GM19463 (cell line): ENCODE data around the gene FBXL22.
"Not testable (repeated sequence)": the region's sequence is repeated elsewhere in the genome, so short reads cannot be mapped to it uniquely, and the experiment has no call there.

ENCODE experiments used
- ATAC-seq: cut with Tn5 transposase; IDR thresholded peaks from one replicate; pipeline ENCODE4 v1.9.1; 2021; ENCODE audit warnings: mild to moderate bottlenecking, moderate library complexity; ENCODE audit not compliant: unreplicated experiment

Gene FBXL22

DNA sequence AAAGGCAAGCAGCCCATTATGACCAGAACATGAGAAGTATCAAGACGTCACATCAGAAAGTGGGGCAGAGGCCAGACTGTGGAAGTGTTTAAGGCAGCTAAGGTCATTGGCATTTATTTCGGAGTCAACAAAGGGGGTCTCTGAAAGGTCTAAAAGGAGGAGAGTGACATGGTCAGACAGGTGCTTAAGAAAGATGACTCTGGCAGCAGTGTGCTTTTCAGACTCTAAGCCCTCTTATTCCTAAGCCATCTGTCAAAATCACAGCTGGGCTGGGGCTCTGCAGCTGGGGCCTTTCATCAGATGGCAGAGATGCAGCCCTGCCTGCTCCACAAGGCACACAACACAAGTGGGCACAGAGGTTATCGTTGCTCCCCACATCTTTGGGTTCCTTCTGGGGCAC is 14.0 kb downstream of the FBXL22 start:
- ATAC-seq, result no peak

DNA sequence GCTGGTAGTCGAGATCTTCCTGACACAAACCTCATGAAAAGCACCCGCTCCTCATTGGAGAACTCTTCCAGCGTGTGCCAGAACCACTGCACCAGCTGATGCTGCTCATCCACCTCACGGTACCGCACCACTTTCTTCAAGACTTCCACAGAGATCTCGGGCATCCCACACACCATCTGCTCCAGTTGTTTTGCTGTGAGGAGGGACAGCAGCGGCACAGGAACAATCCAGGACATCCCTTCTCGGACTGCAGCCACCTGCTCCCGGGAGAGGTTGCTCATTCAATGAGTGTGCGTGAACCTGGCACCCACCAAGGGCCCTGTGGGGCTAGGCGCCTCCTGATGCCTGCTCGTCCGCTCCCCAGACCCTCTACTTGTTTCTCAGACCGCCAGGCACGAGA is 15.1 kb downstream of the FBXL22 start:
- no peak for ATAC-seq

DNA sequence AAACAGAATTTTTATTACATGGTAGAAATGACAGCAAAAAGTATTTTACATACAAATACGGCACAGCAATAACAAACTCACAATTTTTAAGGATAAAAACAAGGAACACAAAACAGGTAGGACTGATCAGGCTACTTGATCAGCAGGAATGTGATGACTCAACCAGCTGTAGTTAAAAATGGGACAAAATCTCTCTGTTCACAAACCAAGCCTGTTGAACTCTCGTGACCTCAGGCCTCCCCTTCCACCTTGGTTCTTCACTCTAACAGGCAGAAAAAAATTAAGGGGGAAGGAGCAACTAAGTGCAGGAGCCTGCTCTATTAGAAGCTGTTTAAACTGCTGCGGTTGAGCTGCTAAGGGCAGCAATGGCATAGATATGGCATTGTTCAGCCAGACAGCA is 18.7 kb downstream of the FBXL22 start:
- no peak for ATAC-seq

DNA sequence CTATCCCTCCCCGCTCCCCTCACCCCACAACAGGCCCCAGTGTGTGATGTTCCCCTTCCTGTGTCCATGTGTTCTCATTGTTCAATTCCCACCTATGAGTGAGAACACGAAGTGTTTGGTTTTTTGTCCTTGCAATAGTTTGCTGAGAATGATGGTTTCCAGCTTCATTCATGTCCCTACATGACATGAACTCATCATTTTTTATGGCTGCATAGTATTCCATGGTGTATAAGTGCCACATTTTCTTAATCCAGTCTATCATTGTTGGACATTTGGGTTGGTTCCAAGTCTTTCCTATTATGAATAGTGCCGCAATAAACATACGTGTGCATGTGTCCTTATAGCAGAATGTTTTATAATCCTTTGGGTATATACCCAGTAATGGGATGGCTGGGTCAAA is 20.0 kb downstream of the FBXL22 start:
- ATAC-seq, result not testable (repeated sequence)

DNA sequence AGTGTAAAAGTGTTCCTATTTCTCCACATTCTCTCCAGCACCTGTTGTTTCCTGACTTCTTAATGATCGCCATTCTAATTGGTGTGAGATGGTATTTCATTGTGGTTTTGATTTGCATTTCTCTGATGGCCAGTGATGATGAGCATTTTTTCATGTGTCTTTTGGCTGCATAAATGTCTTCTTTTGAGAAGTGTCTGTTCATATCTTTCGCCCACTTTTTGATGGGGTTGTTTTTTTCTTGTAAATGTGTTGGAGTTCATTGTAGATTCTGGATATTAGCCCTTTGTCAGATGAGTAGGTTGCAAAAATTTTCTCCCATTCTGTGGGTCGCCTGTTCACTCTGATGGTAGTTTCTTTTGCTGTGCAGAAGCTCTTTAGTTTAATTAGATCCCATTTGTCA is 20.4 kb downstream of the FBXL22 start:
- not testable (repeated sequence) for ATAC-seq

DNA sequence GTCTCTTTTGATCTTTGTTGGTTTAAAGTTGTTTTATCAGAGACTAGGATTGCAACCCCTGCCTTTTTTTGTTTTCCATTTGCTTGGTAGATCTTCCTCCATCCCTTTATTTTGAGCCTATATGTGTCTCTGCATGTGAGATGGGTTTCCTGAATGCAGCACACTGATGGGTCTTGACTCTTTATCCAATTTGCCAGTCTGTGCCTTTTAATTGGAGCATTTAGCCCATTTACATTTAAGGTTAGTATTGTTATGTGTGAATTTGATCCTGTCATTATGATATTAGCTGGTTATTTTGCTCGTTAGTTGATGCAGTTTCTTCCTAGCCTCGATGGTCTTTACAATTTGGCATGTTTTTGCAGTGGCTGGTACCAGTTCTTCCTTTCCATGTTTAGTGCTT is 23.6 kb downstream of the FBXL22 start:
- ATAC-seq, result not testable (repeated sequence)

DNA sequence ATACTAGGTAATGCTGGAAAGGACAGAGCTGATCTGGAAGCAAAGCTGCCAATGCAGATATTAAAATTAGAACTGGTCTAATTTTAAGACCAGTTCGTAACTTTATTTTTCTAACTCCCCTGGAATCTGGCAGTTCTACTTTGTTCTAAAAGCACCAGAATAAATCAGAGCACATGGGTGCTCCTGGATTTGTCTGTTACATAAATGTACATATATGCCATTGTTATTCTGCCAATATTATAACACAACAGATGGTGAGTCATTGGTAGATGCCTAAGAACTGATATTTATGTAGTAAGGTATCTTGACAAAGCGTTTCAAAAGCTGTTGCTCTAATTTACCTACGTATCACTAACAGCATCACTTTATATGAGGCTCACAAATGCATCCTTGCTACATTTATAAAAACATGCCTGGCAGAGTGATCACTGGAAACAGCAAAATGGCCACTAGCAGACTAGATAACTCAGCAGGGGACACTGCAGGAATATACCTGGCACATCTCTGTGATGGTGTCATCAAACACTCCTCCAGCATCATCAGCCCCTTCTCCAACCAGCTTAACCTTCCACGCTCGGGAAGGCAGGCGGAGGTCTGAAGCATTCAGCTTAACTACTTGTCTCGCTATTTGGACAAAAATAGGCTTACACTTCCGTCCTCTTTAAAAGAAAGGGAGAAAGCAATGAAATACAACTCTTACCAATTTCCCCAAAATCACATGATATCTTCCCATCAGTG is 26.2 kb downstream of the FBXL22 start:
- ATAC-seq, result no peak

DNA sequence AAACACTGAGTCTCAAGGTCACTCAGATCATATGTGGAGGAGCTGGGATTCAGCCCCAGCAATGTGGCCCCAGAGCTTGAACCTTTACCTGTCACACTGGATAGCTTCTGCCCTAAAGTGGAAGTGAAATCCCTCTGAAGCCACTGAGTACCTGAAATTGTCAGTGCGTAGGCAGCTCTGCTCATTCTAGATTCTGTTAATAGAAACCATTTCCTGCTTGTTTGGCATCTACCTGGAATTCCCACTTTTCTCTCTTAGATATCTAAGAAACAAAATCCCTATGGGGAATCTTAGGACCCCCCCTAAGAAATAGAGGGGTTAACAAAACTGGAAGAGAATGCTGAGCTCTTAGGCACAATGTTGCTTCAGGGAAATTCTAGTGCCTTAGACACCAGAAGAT is 29.8 kb downstream of the FBXL22 start:
- ATAC-seq, result peak; percentile 75

DNA sequence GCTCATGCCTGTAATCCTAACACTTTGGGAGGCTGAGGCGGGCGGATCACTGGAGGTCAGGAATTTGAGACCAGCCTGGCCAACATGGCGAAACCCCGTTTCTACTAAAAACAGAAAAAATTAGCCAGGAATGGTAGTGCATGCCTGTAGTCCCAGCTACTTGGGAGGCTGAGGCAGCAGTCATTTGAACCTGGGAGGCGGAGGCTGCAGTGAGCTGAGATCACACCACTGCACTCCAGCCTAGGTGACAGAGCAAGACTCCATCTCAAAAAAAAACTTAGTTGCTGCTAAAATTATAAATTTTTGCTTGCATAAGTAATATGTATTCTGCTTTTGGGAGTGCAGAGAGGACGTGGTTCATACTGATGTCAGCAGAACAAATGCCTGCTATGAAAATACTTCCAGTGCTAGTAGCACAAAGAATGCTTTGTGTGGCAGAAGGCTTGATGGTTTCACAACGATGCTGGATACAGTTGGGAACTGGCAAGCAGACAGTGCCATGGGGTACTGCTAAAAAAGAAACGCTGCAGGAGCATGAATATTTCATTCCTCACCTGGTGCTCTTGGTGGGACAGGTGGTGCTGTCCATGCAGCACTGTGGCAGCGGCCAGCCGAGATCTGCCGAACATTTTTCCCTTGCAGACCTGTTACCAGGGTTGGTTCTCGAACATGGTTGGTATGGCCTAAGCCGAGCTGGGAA is 31.1 kb downstream of the FBXL22 start:
- no peak for ATAC-seq

DNA sequence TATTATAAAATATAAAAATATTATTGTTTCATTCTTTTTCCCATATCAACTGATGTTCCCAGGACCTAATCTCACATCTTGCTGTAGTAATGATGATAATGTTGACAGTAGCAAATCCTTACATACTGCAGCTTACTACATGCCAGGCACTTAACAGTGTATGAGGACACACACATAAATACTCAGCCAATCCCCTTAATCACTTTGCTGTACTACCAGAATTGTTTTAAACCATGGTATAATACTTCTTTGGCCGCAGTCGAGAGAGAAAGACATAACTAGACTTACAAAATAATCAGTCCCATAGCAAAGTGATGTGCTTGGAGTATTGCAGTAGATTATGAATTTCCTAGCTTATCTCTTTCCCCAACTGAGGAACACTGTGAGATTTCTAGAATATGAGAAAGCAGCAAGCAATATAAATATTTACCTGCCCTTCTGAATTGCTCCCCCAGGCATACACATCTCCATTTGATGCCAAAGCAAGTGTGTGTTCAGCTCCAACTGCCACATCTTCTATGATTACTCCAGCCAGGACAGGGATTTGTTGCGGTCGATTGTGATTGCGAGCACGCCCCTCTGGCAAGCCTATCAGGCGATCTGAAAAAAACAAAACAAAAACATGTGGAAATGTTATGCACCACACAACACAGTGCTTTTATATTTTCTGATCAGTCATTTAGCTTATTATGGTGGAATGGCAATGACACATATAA is 33.0 kb downstream of the FBXL22 start:
- ATAC-seq, result no peak

DNA sequence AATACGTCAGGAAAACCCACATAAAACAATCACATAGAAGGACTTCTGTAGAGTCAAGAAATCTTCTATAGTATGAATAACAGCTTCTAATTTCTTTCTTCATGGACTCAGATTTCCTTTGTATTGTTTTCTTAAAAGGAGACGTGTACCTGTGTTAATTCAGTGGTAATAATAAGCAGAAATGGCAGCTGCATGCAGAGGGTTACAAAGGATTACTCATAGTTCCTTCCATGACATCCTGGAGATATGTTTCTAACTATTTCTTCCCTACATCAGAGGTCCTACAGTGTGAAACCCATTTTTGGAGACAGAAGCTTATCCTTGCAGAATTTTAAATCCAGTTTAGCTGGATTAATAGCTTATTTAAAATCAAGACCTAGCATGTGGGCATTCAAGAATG is 36.1 kb downstream of the FBXL22 start:
- no peak for ATAC-seq

DNA sequence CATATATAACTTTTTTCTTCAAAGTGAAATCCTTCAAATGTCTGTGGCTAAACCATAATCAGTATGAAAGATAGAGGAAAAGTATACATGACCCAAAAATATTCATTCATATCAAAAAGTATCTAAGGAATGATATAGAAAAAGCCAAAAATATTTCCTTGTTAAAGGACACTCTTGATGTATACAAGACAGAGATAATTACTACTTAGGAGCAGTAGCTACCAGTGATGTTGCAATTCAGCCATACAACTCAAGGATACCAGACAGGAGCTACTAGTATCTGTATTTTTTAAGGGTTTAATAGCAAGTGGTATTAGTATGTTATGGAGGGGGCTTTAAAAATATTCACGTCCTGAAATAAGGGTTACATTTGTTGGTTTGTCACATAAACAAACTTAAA is 37.0 kb downstream of the FBXL22 start:
- no peak for ATAC-seq

DNA sequence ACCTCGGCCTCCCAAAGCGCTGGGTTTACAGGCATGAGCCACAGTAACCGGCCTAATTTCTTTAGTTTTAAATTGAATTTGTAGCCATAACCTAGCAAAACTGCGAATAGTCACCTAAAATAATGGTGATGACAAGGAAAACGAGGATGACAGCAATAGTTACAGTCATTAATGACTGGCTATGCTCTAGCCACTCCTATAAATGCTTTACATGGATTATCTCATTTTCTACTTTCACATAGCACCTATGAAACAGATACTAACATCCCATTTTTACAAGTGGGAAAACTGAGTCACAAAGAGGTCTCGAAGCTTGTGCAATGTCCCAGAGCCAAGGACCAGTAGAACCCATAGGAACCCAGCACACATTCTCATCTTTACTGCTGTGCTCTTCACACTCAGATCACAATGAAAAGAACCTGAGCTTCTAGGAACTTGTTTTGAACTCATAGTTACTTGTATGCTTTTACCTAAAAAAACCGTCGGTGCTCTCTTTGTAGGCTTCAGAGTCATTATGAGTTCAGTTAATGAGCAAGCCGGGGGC is 39.4 kb downstream of the FBXL22 start:
- no peak for ATAC-seq

DNA sequence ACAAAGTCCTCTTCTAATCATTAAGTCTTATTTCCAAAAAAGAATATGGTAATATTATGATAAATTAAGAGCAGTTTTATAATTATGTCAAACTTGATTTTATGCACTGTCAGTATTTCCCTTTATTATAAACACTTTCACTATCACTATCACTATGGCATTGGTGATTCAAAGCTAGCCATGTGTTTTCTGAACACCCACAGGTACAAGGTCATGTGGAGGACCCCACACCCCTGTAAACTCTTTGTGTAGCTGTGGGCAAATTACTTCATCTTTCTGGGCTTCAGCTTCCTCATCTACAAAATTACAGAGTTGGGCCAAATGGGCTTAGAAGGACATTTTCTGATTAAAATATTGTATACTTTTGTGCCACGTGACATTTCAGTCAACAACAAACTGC is 41.7 kb downstream of the FBXL22 start:
- ATAC-seq, result no peak

DNA sequence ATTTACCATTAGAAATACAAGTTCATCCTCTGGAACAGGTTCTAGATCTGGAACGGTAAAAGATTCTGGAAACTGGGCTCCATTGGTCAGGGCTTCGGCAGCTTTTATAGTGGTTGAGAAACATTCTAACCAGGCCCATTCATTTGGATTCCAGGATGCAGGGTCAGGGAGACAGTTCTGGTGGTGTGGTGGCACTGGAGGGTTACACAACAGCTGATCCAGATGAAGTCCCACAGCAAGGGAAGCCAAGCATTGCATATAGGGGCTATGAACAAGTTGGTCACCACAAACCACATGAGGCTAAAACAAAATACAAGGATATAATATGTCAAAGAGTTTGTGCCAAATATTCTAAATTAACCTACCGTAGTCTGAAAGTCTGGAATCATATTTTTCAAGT is 43.0 kb downstream of the FBXL22 start:
- ATAC-seq, result no peak
